LNCaP clone FGC (cell line): ENCODE measurements around the gene TRIM69.
A peak's percentile ranks its signal among the peaks of the same experiment; 100 is the strongest.

Experiments used
- DNase-seq: peaks from one replicate; pipeline ENCODE4 v3.0.0-alpha.2; 2011; ENCODE audit warnings: low read depth
- H3K4me3 ChIP-seq: 2 replicates; pipeline ENCODE4 v1.5.1; 2011; ENCODE audit warnings: mild to moderate bottlenecking, low read depth, low read length, control low read depth
- TF ChIP-seq, protein P1 (sequence below): IDR thresholded peaks from 2 replicates; pipeline ENCODE4 v1.5.1; 2012; ENCODE audit warnings: mild to moderate bottlenecking; ENCODE audit not compliant: control insufficient read depth, insufficient read depth; ENCODE audit errors: extremely low read depth

Gene TRIM69

DNA sequence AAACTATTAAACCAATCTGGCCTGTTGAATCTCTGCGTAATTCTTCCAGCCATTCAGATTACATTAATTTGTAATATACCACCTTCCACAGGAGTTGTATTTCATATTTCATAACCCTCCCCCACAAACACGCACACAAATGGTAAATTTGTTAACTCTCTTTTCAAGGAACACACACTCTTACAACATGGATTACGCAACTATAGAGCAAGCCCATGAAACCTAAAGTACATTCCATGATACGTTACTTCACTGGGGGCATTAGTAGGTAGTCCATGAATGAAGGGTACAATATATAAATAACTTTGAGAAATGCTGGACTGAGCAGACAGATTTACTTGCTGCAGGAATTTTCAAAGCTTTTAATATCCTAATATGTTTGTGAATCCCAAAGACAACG is 65.0 kb downstream of the TRIM69 start:
- DNase-seq = no peak
- H3K4me3 ChIP-seq = no peak overlapping the region
- TF ChIP-seq, protein P1, sequence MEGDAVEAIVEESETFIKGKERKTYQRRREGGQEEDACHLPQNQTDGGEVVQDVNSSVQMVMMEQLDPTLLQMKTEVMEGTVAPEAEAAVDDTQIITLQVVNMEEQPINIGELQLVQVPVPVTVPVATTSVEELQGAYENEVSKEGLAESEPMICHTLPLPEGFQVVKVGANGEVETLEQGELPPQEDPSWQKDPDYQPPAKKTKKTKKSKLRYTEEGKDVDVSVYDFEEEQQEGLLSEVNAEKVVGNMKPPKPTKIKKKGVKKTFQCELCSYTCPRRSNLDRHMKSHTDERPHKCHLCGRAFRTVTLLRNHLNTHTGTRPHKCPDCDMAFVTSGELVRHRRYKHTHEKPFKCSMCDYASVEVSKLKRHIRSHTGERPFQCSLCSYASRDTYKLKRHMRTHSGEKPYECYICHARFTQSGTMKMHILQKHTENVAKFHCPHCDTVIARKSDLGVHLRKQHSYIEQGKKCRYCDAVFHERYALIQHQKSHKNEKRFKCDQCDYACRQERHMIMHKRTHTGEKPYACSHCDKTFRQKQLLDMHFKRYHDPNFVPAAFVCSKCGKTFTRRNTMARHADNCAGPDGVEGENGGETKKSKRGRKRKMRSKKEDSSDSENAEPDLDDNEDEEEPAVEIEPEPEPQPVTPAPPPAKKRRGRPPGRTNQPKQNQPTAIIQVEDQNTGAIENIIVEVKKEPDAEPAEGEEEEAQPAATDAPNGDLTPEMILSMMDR = no peak

DNA sequence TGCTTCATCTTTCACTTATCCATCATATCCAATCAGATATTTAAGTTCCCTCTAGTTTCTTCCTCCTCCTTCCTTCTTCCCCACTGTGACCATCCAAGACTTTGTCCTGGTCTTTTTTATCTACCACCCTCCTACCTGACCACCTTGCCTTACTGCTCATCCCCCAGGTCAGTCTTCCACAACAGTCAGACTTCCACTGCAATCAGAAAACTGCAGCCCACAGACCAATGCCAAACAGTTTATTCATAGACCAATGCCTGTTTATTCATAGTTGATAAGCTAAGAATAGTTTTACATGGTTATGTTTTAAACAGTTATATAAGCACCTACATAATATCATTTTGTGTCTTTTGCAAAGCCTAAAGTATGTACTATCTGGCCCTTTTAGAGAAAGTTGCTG is 65.5 kb downstream of the TRIM69 start:
- no peak for DNase-seq
- H3K4me3 ChIP-seq = no peak overlapping the region
- TF ChIP-seq, protein P1 = no peak

DNA sequence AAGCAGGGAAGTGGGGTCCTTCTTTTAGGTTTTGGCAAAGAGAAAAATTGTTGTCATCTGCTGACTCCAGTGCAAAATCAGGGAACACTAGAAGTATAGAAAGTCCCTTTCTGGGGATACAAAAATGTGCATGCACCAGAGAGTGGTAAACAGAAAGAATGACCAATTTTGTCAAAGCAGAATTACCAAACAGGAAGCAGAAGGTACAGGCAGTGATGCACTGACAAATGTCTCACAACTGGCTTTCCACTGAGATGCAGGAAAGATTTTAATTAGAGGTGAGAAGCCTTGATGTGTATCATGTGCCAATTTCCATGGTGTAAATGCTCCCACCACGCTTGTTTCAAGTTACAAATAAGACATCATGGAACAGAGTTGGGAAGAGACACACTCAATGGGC is 66.0 kb downstream of the TRIM69 start:
- TF ChIP-seq, protein P1 = no peak
- DNase-seq = no peak
- no peak overlapping the region for H3K4me3 ChIP-seq

DNA sequence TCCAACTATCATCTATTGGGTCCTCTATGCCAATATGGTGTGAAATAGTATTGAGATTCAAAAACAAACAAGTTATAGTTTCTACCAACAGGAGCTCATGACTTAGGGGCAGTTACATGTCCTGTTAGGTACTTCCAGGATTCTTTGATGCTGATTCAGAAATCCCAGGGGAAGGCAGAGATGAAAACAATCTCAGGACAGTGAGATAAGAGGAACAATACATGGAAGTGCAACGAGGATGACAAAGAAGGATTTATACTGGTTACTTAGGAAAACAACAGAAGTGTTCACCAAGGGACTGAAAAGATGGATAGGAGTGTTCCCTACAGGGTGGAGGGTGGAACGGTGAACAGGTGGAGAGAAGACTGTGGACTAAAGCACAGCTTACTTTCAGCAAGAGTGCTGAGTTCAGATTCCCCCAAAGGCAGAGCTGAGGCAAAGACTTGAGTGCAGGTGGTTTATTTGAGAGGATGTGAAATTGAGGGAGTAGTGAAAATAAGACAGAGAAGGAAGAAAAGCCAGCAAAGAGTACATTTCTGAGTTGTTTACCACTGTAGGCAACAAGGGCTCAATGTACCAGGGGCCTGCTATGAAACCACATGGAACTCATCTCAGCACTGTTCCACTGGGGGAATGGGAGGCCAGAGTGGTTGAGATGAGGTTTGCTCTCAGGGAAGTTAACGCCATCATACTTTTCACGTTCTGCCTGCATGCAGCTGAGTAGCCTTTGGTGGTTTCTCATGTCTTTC is 68.1 kb downstream of the TRIM69 start:
- DNase-seq = no peak
- TF ChIP-seq, protein P1 = no peak
- no peak overlapping the region for H3K4me3 ChIP-seq

DNA sequence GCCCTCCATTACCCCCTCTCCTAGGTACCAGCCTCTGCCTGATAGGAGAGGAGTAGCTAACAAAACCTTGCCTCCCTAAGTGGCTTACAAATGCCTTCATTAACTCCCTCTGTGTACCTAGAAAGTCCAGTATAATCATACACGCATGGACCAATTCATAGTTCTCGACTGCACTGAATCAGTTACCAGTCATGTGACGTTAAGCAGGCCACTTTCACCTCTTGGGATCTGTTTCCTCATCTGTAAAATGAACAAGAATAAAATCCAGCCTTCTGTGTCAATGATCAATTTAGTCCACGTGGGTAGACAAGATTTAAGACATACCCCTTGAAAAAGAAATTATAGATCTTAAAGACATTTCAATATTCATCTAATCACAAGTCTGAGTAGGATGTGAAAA is 72.2 kb downstream of the TRIM69 start:
- TF ChIP-seq, protein P1 = no peak
- DNase-seq = no peak
- H3K4me3 ChIP-seq = no peak overlapping the region

DNA sequence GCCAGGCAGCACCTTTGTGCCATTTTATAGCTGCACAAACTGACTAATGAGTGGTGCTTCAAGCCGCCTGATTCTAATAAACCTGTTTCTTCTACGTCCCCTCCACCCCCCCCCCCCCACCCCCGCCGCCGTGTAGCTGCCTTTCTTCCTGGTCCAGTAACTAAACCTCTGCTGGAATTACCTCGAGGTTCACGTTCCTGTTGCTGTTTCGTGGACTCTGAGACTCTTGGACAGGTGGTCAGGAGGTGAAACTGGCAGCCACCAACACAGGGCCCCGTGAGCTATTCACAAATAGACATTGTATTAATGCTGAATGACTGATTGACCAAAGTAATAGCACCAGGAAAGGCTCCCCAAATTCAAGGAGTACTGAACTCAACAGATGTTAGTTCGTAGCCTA is 73.9 kb downstream of the TRIM69 start:
- no peak for DNase-seq
- H3K4me3 ChIP-seq = no peak overlapping the region
- TF ChIP-seq, protein P1 = no peak

DNA sequence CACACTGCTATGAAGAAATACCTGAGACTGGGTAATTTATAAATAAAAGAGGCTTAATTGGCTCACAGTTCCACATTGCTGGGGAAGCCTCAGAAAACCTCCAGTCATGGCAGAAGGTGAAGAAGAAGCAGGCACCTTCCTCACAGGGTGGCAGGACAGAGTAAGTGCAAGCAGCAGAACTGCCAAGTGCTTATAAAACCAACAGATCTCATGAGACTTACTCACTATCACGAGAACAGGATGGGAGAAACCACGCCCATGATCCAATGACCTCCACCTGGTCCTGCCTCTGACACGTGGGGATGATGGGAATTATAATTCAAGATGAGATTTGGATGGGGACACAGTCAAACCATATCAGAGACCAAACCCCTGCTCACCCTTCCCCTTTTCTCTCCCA is 75.0 kb downstream of the TRIM69 start:
- no peak overlapping the region for H3K4me3 ChIP-seq
- DNase-seq = peak; percentile 22
- TF ChIP-seq, protein P1 = no peak
